CD8-positive, alpha-beta memory T cell (primary cell): ENCODE results near the gene PKN2. TPM values are rescaled to one million over a fixed set of nuclear protein-coding genes. Genes with fewer than 3 reads are reported as not detected.

ENCODE experiments used
- CTCF ChIA-PET: fragments of 350-600 bp; sonication (Branson Sonifier 250); formaldehyde crosslinking; loops from one replicate; lab custom pipeline; 2021; ENCODE audit warnings: antibody characterized with exemption; lab: Charles Lee
- POLR2A ChIA-PET: fragments of 350-600 bp; sonication (Branson Sonifier 250); formaldehyde crosslinking; loops from one replicate; lab custom pipeline; 2021; ENCODE audit warnings: antibody characterized with exemption; lab: Charles Lee
- DNase-seq, 5 donors: peaks; one replicate each; pipeline versions ENCODE4 v3.0.0 to v3.0.0-alpha.2; 2020 to 2022; ENCODE audit warnings: mixed read lengths in 1 of 5
- H3K27ac ChIP-seq: one replicate; pipeline ENCODE4 v1.7.0; 2013; ENCODE audit warnings: low read depth, mild to moderate bottlenecking, low read length, moderate library complexity
- H3K27me3 ChIP-seq: 2 replicates; pipeline ENCODE4 v1.7.0; 2013; ENCODE audit warnings: low read length, mild to moderate bottlenecking; ENCODE audit not compliant: insufficient read depth, poor library complexity, severe bottlenecking
- H3K36me3 ChIP-seq: 2 replicates; pipeline ENCODE4 v1.7.0; 2013; ENCODE audit warnings: mild to moderate bottlenecking, low read length, moderate library complexity; ENCODE audit not compliant: insufficient read depth
- H3K4me1 ChIP-seq: 2 replicates; pipeline ENCODE4 v1.7.0; 2013; ENCODE audit warnings: mild to moderate bottlenecking, low read length, moderate library complexity; ENCODE audit not compliant: insufficient read depth
- H3K4me3 ChIP-seq: 2 replicates; pipeline ENCODE4 v1.7.0; 2013; ENCODE audit warnings: mild to moderate bottlenecking, low read length
- H3K9me3 ChIP-seq: 2 replicates; pipeline ENCODE4 v1.7.0; 2013; ENCODE audit warnings: mild to moderate bottlenecking, low read length
- H3K27ac Mint-ChIP-seq, 8 donors: one replicate each; pipeline ENCODE4 v1.8.0; 2020 to 2021; ENCODE audit warnings: mixed read lengths in 8 of 8, mild to moderate bottlenecking in 6 of 8, inconsistent platforms in 3 of 8, moderate library complexity in 3 of 8
- H3K27me3 Mint-ChIP-seq, 2 donors: one replicate each; pipeline ENCODE4 v1.8.0; 2020 to 2021; ENCODE audit warnings: mixed read lengths in 2 of 2, mild to moderate bottlenecking in 1 of 2, moderate library complexity in 1 of 2
- H3K36me3 Mint-ChIP-seq, 3 donors: one replicate each; pipeline ENCODE4 v1.8.0; 2020 to 2021; ENCODE audit warnings: mixed read lengths in 3 of 3, inconsistent platforms in 1 of 3, mild to moderate bottlenecking in 1 of 3
- H3K4me1 Mint-ChIP-seq, 3 donors: one replicate each; pipeline ENCODE4 v1.8.0; 2020 to 2021; ENCODE audit warnings: mixed read lengths in 3 of 3, inconsistent platforms in 1 of 3, mild to moderate bottlenecking in 1 of 3
- H3K4me3 Mint-ChIP-seq, 7 donors: one replicate each; pipeline ENCODE4 v1.8.0; 2020 to 2021; ENCODE audit warnings: mixed read lengths in 7 of 7, mild to moderate bottlenecking in 6 of 7, moderate library complexity in 4 of 7, inconsistent platforms in 2 of 7
- H3K9me3 Mint-ChIP-seq, 5 donors: one replicate each; pipeline ENCODE4 v1.8.0; 2020 to 2022; ENCODE audit warnings: mixed read lengths in 5 of 5, mild to moderate bottlenecking in 3 of 5, moderate library complexity in 2 of 5, inconsistent platforms in 1 of 5
- polyA plus RNA-seq: library from polyadenylated mRNA; unstranded; fragments of 300-500 nt; fragmentation: Illumina TruSeq; gene quantifications from one replicate; pipeline ENCODE4 v1.2.3, GENCODE V29; 2021
- total RNA-seq, 2 experiments: library from RNA; stranded (reverse); gene quantifications; one replicate each; pipeline ENCODE4 v1.2.3, GENCODE V29; 2021

The PKN2 gene
- total and polyA plus RNA-seq, 3 experiments from 2014 or later: 8.0 to 17.8 (median 14.8) TPM

GRCh38 chr1:88729297-88729696 lies 45.2 kb downstream of the PKN2 start:
- Mint-ChIP-seq H3K4me3 (no peak overlapping the region), H3K4me1 (peaks cover 57 to 75% (median 71%) of the 10 kb centered on the region in 3 donors), H3K27me3 (no peaks in the 10 kb centered on the region), H3K36me3 (peaks cover 7 to 36% (median 20%) of the 10 kb centered on the region in 3 donors), H3K27ac (no peak overlapping the region), H3K9me3 (peaks cover 2 to 6% (median 5%) of the 10 kb centered on the region in 5 donors)
- DNase-seq: no peak
- Histone ChIP-seq H3K4me3 (no peak overlapping the region), H3K27me3 (no peaks in the 10 kb centered on the region), H3K27ac (no peak overlapping the region), H3K9me3 (no peaks in the 10 kb centered on the region), H3K36me3 (peaks cover 3% of the 10 kb centered on the region), H3K4me1 (no peaks in the 10 kb centered on the region)
- ChIA-PET CTCF (no interaction called here), POLR2A (no interaction called here)

GRCh38 chr1:88730132-88730675 lies 46.1 kb downstream of the PKN2 start:
- no peak overlapping the region for H3K4me3 ChIP-seq
- no peak for DNase-seq
- peak overlapping the region in 1 of 8 donors; percentile 6 for H3K27ac Mint-ChIP-seq
- H3K36me3 ChIP-seq: peaks cover 3% of the 10 kb centered on the region
- H3K9me3 ChIP-seq: no peaks in the 10 kb centered on the region
- ChIA-PET CTCF (no interaction called here), POLR2A (no interaction called here)
- peaks cover 56 to 72% (median 71%) of the 10 kb centered on the region in 3 donors for H3K4me1 Mint-ChIP-seq
- H3K9me3 Mint-ChIP-seq: peaks cover 6 to 13% (median 12%) of the 10 kb centered on the region in 5 donors
- H3K36me3 Mint-ChIP-seq: peaks cover 12 to 43% (median 29%) of the 10 kb centered on the region in 3 donors
- H3K27me3 ChIP-seq: no peaks in the 10 kb centered on the region
- H3K4me1 ChIP-seq: no peaks in the 10 kb centered on the region
- H3K27ac ChIP-seq: no peak overlapping the region
- H3K4me3 Mint-ChIP-seq: peak overlapping the region in 1 of 7 donors; percentile 20
- H3K27me3 Mint-ChIP-seq: no peaks in the 10 kb centered on the region

- POLR2A ChIA-PET: no interaction called here
- Histone ChIP-seq H3K27ac (no peak overlapping the region), H3K4me3 (no peak overlapping the region), H3K27me3 (no peaks in the 10 kb centered on the region), H3K36me3 (peaks cover 3% of the 10 kb centered on the region), H3K4me1 (no peaks in the 10 kb centered on the region), H3K9me3 (peaks cover 5% of the 10 kb centered on the region)
- Mint-ChIP-seq H3K4me1 (peaks cover 53 to 69% (median 69%) of the 10 kb centered on the region in 3 donors), H3K9me3 (peaks cover 14 to 21% (median 19%) of the 10 kb centered on the region in 5 donors), H3K4me3 (no peak overlapping the region), H3K27me3 (peaks cover 0 to 1% of the 10 kb centered on the region in 2 donors), H3K36me3 (peaks cover 18 to 50% (median 36%) of the 10 kb centered on the region in 3 donors), H3K27ac (peak overlapping the region in 3 of 8 donors; percentile 0 to 19 (median 14))
- DNase-seq: no peak
- CTCF ChIA-PET: no interaction called here
Measured at GRCh38 chr1:88730995-88731394, 46.9 kb downstream of the PKN2 start.

- Histone ChIP-seq H3K4me3 (no peak overlapping the region), H3K27ac (no peak overlapping the region), H3K9me3 (peaks cover 5% of the 10 kb centered on the region), H3K36me3 (peaks cover 3% of the 10 kb centered on the region), H3K4me1 (no peaks in the 10 kb centered on the region), H3K27me3 (no peaks in the 10 kb centered on the region)
- POLR2A ChIA-PET: no interaction called here
- peaks cover 17 to 28% (median 25%) of the 10 kb centered on the region in 5 donors for H3K9me3 Mint-ChIP-seq
- H3K36me3 Mint-ChIP-seq: peaks cover 21 to 53% (median 43%) of the 10 kb centered on the region in 3 donors
- peaks cover 48 to 65% (median 65%) of the 10 kb centered on the region in 3 donors for H3K4me1 Mint-ChIP-seq
- peak overlapping the region in 3 of 8 donors; percentile 0 to 19 (median 14) for H3K27ac Mint-ChIP-seq
- peaks cover 0 to 1% of the 10 kb centered on the region in 2 donors for H3K27me3 Mint-ChIP-seq
- H3K4me3 Mint-ChIP-seq: no peak overlapping the region
- CTCF ChIA-PET: no interaction called here
- no peak for DNase-seq
Measured at GRCh38 chr1:88731475-88732269, 47.6 kb downstream of the PKN2 start.

GRCh38 chr1:88735382-88735781 lies 51.3 kb downstream of the PKN2 start:
- Histone ChIP-seq H3K27ac (no peak overlapping the region), H3K4me3 (no peak overlapping the region), H3K27me3 (no peaks in the 10 kb centered on the region), H3K36me3 (no peaks in the 10 kb centered on the region), H3K4me1 (no peaks in the 10 kb centered on the region), H3K9me3 (peaks cover 5% of the 10 kb centered on the region)
- no peak for DNase-seq
- H3K4me3 Mint-ChIP-seq: no peak overlapping the region
- peaks cover 21 to 46% (median 36%) of the 10 kb centered on the region in 3 donors for H3K36me3 Mint-ChIP-seq
- POLR2A ChIA-PET: no interaction called here
- peaks cover 46 to 64% (median 62%) of the 10 kb centered on the region in 3 donors for H3K4me1 Mint-ChIP-seq
- peaks cover 0 to 1% of the 10 kb centered on the region in 2 donors for H3K27me3 Mint-ChIP-seq
- H3K9me3 Mint-ChIP-seq: peaks cover 17 to 28% (median 26%) of the 10 kb centered on the region in 5 donors
- CTCF ChIA-PET: no interaction called here
- no peak overlapping the region for H3K27ac Mint-ChIP-seq

GRCh38 chr1:88735909-88736308 lies 51.8 kb downstream of the PKN2 start:
- Mint-ChIP-seq H3K9me3 (peaks cover 17 to 28% (median 26%) of the 10 kb centered on the region in 5 donors), H3K27me3 (peaks cover 0 to 1% of the 10 kb centered on the region in 2 donors), H3K36me3 (peaks cover 21 to 48% (median 38%) of the 10 kb centered on the region in 3 donors), H3K27ac (peak overlapping the region in 1 of 8 donors; percentile 21), H3K4me1 (peaks cover 46 to 60% (median 57%) of the 10 kb centered on the region in 3 donors), H3K4me3 (no peak overlapping the region)
- Histone ChIP-seq H3K4me3 (no peak overlapping the region), H3K27ac (no peak overlapping the region), H3K27me3 (no peaks in the 10 kb centered on the region), H3K9me3 (peaks cover 5% of the 10 kb centered on the region), H3K36me3 (no peaks in the 10 kb centered on the region), H3K4me1 (no peaks in the 10 kb centered on the region)
- no peak for DNase-seq
- ChIA-PET POLR2A (no interaction called here), CTCF (no interaction called here)

GRCh38 chr1:88736633-88737248 lies 52.7 kb downstream of the PKN2 start:
- Mint-ChIP-seq H3K27ac (no peak overlapping the region), H3K27me3 (peaks cover 0 to 1% of the 10 kb centered on the region in 2 donors), H3K4me1 (peaks cover 38 to 52% (median 48%) of the 10 kb centered on the region in 3 donors), H3K36me3 (peaks cover 21 to 49% (median 44%) of the 10 kb centered on the region in 3 donors), H3K4me3 (no peak overlapping the region), H3K9me3 (peaks cover 17 to 28% (median 26%) of the 10 kb centered on the region in 5 donors)
- Histone ChIP-seq H3K27me3 (no peaks in the 10 kb centered on the region), H3K4me1 (no peaks in the 10 kb centered on the region), H3K27ac (no peak overlapping the region), H3K4me3 (no peak overlapping the region), H3K9me3 (peaks cover 5% of the 10 kb centered on the region), H3K36me3 (no peaks in the 10 kb centered on the region)
- DNase-seq: no peak
- ChIA-PET POLR2A (no interaction called here), CTCF (no interaction called here)
